Mesodermal cell (in vitro differentiated cells): ENCODE data around the gene UBA6.

Experiments
- H3K27ac ChIP-seq: 2 replicates; pipeline ENCODE4 v1.7.0; 2013; ENCODE audit warnings: mild to moderate bottlenecking, low read depth, low read length, moderate library complexity; ENCODE audit not compliant: severe bottlenecking
- H3K36me3 ChIP-seq: 2 replicates; pipeline ENCODE4 v1.7.1; 2013; ENCODE audit warnings: mild to moderate bottlenecking, low read length, moderate library complexity; ENCODE audit not compliant: control insufficient read depth, insufficient read depth
- H3K4me1 ChIP-seq: one replicate; pipeline ENCODE4 v1.7.1; 2013; ENCODE audit warnings: mild to moderate bottlenecking, low read length; ENCODE audit not compliant: insufficient read depth, control insufficient read depth, poor library complexity, severe bottlenecking
- H3K4me3 ChIP-seq: 2 replicates; pipeline ENCODE4 v1.7.0; 2013; ENCODE audit warnings: low read length, control low read depth, mild to moderate bottlenecking; ENCODE audit not compliant: insufficient read depth, poor library complexity, severe bottlenecking; ENCODE audit errors: extremely low read depth
- H3K9me3 ChIP-seq: 2 replicates; pipeline ENCODE4 v1.7.1; 2013; ENCODE audit warnings: mild to moderate bottlenecking, low read length, moderate library complexity; ENCODE audit not compliant: control insufficient read depth
- WGBS, 2 experiments: methylation state at CpG; one replicate each; pipeline ENCODE4 v1.1.5; 2013; ENCODE audit warnings: missing lambda C conversion rate in 2 of 2; ENCODE audit not compliant: insufficient coverage in 2 of 2; 5-methylcytosine and 5-hydroxymethylcytosine counted together

UBA6 gene

DNA sequence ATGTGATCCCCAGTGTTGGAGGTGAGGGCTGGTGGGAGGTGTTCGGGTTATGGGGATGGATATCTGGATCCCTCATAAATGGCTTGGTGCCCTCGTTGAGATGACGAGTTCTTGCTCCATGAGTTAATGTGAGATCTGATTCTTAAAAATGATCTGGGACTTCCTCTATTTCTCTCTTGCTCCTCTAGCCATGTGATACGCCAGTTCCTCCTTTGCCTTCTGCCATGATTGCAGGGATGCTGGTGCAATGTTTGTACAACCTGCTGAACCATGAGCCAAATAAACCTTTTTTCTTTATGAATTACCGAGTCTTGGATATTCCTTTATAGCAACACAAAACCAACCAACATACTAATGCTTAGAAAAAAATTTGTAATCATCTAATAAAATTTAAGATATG is 85.8 kb downstream of the UBA6 start:
- Histone ChIP-seq H3K9me3 (no peaks in the 10 kb centered on the region), H3K4me3 (no peak overlapping the region), H3K36me3 (peaks cover 30% of the 10 kb centered on the region), H3K4me1 (no peaks in the 10 kb centered on the region), H3K27ac (no peak overlapping the region)
- WGBS, 2 experiments: 100% methylated on average over 2 to 4 of the region's 5 CpGs

DNA sequence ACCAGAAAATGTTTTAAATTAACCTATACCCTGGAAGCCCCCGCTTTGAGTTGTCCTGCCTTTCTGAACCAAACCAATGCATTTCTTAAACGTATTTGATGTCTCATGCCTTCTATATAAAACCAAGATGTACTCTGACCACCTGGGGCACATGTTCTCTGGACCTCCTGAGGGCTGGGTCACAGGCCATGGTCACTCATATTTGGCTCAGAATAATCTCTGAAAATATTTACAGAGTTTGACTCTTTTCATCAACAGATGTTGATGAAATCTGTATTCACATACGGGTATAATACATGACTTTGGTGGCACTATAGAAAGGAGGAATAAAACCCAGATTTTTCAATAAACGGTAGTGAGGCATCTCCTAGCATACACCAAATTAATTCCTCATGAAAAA is 86.8 kb downstream of the UBA6 start:
- Histone ChIP-seq H3K9me3 (no peaks in the 10 kb centered on the region), H3K4me3 (no peak overlapping the region), H3K36me3 (peaks cover 22% of the 10 kb centered on the region), H3K27ac (no peak overlapping the region), H3K4me1 (no peaks in the 10 kb centered on the region)
- WGBS, 2 experiments: 74 to 100% methylated on average over 2 of the region's 4 CpGs

DNA sequence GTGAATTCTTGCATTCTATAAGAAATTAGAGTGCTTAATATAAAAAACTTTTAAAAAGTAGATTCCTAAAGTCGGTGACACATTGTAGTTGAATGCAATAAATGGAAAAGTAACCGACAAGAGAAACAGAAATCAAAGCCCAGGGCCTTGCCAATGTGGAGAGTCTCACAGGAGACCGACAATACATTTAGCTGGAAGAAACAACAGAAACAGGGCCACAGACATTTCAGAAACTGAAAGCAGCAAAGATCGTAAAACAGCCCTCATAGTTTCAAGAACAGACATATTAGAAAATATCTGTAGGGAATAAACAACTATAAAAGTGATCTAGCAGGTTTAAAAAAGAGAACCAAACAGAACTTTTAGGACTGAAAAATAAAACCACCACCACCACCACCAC is 92.9 kb downstream of the UBA6 start:
- Histone ChIP-seq H3K9me3 (no peaks in the 10 kb centered on the region), H3K36me3 (no peaks in the 10 kb centered on the region), H3K27ac (no peak overlapping the region), H3K4me3 (no peak overlapping the region), H3K4me1 (no peaks in the 10 kb centered on the region)
- WGBS, 2 experiments: 88 to 100% methylated on average over 1 to 3 of the region's 4 CpGs

DNA sequence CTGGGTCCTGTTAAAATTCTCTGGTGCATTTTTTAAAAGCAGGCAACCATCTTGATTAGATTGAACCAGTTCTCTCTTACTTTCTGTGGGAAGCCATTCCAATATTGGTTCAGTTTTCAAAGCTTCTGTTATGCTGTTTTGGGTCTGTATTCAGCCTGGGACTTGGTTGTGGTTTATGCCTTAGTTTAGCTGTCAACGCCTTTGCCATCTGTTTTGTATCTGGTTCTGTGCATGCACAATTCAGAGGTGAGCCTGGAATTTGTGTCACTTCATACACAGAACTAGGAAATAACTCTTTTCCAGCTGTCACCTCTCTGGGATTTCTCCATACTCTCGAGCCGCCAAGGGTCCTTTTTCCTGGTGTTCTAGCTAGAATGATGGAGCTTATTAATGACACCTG is 96.2 kb downstream of the UBA6 start:
- Histone ChIP-seq H3K27ac (no peak overlapping the region), H3K36me3 (no peaks in the 10 kb centered on the region), H3K4me1 (no peaks in the 10 kb centered on the region), H3K9me3 (no peaks in the 10 kb centered on the region), H3K4me3 (no peak overlapping the region)
- WGBS, 2 experiments: 100% methylated on average over 1 of the region's 3 CpGs; no CpG with 5 or more reads in 1 of the 2 experiments

DNA sequence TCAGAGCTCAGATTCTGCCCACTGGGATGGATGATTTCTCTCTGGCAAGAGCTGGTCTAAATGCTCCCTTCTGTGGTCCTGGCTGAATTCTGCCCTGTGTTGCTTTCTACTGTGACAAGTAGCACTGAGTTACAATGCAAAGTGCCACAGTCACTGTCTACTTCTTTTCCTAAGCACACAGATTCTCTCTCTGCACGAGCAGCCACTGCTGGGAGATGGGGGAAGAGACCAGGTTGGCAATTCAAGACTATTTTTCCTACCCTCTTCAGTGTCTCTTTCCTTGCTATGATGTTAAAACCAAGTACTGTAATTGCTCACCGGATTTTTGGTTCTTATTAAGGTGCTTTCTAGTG is 97.0 kb downstream of the UBA6 start:
- no CpG with 5 or more reads among the region's 2 CpGs for WGBS, 2 experiments
- Histone ChIP-seq H3K4me3 (no peak overlapping the region), H3K27ac (no peak overlapping the region), H3K9me3 (no peaks in the 10 kb centered on the region), H3K4me1 (no peaks in the 10 kb centered on the region), H3K36me3 (no peaks in the 10 kb centered on the region)

DNA sequence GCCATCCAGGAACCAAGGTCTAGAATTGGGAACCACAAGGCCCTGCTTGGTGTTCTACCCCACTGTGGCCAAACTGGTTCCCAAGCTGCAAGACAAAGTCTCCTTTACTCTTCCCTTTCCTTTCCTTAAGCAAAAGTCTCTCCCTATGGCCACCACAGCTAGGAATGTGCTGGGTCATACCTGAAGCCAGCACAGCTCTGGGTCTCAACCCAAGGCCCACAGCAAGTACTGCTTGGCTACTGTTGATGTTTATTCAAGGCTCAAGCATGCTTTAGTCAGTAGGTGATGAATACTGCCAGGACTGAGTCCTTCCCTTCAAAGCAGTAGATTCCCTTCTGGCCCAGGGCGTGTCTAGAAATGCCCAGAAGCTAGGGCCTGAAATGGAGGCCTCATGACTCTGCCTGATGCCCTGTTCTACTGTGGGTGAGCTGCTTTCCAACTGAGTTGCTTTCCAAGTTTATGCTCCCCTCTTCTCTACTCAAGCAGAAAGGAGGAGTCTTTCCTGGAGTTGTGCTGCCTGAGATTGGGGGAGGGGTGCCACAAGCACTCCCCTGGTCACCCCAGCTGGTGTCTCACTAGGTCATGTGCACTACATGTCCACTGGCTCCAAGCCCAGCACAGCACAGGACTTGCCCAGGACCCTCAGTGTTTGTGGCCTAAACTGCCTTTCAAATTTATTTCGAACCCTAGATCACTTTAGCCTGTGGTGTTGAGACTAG is 97.5 kb downstream of the UBA6 start:
- Histone ChIP-seq H3K4me1 (no peaks in the 10 kb centered on the region), H3K9me3 (no peaks in the 10 kb centered on the region), H3K27ac (no peak overlapping the region), H3K36me3 (no peaks in the 10 kb centered on the region), H3K4me3 (no peak overlapping the region)
- 92 to 93% methylated on average over 2 of the region's 2 CpGs for WGBS, 2 experiments

DNA sequence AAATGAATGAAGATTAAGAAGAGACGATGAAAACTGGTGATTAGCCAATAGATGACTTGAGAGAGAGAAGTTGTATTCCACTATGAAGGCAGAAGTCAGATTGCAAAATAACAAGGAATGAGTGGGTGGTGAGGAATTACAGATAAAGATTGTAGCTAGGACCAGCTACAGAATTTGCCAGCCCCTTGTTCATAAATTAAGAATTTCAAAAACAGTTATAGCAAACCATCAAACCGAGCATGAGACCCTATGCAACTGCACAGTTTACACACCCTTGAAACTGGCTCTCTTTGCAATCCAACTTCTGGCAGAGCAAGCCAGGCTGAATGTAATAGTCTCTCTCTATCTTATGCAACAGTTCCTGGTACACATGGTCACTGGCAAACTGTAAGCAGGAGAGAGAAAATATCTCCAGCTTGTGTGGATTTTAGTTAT is 107.2 kb downstream of the UBA6 start:
- WGBS, 2 experiments: 100% methylated on average over 1 to 2 of the region's 2 CpGs
- Histone ChIP-seq H3K4me1 (no peaks in the 10 kb centered on the region), H3K4me3 (no peak overlapping the region), H3K9me3 (no peaks in the 10 kb centered on the region), H3K36me3 (no peaks in the 10 kb centered on the region), H3K27ac (no peak overlapping the region)

DNA sequence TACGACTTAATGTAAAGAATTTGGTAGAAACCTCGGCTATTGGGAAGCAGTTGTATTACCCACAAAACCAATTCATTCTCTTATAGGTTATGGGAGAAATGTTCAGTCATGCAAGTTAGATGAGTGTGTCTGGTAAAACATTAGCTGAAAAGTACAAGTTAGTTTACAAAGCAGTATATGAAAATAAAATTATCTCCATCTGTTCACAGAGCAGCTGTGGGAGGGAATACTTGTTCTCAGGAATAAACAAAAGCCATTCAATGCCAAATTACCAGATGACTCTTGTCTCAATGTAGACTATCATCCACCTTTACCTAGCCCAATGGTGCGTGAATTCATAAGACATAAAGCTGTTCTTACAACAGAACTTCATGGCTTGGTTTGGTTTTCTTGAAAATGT is 113.8 kb downstream of the UBA6 start:
- no peaks in the 10 kb centered on the region for H3K4me1 ChIP-seq
- no peaks in the 10 kb centered on the region for H3K9me3 ChIP-seq
- H3K27ac ChIP-seq: no peak overlapping the region
- no CpG with 5 or more reads among the region's 3 CpGs for WGBS, 2 experiments
- H3K4me3 ChIP-seq: no peak overlapping the region
- no peaks in the 10 kb centered on the region for H3K36me3 ChIP-seq

DNA sequence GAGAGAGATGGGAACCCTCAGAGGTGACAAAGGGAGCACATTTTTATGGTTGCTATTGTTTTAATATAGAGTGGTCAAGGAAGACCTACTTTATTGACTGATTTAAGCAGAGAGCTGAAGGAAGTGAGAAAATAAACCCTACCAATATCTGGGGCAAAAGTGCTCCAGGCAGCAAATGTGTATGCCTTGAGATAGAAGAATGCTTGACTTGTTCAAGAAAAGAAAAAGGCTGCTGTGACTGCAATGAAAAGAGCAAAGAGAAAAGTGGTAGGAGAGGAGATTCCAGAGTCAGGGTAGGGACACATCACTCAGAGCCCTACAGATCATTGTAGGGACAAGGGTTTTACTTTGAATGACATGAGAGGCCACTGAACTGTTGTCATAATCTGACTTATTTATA is 116.5 kb downstream of the UBA6 start:
- Histone ChIP-seq H3K27ac (no peak overlapping the region), H3K4me1 (no peaks in the 10 kb centered on the region), H3K9me3 (no peaks in the 10 kb centered on the region), H3K4me3 (no peak overlapping the region), H3K36me3 (no peaks in the 10 kb centered on the region)

DNA sequence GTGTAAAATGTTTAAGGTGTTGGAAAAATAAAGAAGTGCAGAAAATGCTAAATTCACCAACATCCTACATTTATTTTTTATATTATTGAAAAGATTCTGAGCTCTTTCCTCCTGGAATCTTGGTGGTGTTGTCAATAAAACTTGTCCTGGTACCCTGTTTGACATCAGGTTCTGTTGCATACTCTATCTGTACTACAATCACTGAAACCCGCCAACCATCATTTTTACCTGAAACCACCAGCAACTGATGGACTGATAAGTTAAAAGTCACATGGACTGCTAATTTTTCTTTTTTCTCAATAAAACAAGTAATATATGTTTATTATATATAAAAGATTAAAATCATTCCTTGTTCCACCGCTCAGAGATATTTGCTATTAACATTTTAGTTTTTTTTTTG is 119.0 kb downstream of the UBA6 start:
- no peak overlapping the region for H3K27ac ChIP-seq
- no peaks in the 10 kb centered on the region for H3K36me3 ChIP-seq
- no peaks in the 10 kb centered on the region for H3K4me1 ChIP-seq
- WGBS, 2 experiments: no CpG with 5 or more reads among the region's 2 CpGs
- H3K9me3 ChIP-seq: no peaks in the 10 kb centered on the region
- H3K4me3 ChIP-seq: no peak overlapping the region

DNA sequence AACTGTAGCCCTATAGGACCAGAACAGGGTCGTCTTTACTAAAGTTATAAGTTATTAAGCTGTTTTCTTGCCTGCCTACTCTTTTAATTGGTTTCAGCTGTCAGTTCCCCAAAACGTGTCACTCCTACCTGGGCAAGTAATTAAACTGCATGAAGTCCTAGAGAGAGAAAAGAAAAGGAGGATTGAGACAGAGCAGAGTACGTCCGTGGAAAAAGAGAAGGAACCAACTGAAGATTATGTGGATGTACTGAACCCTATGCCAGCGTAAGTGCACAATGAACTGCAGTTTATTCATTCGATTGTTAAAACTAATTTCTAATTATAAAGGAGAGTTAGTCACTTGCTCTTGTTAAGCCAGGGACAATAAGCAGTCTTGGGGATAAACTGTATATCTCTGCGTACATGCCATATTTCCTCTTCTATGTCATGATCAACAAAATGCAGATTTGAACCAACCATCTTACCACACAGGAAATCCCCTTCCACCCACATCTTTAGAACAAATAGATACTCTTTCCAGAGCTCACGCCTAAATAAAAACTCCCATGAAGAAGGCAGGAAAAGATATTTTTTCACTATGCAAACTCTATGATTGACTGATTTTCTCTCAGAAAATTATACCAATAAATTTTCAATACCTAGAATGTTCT is 119.6 kb downstream of the UBA6 start:
- WGBS, 2 experiments: 82 to 88% methylated on average over 4 to 6 of the region's 8 CpGs
- H3K9me3 ChIP-seq: no peaks in the 10 kb centered on the region
- H3K36me3 ChIP-seq: no peaks in the 10 kb centered on the region
- H3K27ac ChIP-seq: no peak overlapping the region
- H3K4me1 ChIP-seq: no peaks in the 10 kb centered on the region
- H3K4me3 ChIP-seq: no peak overlapping the region
